Measurements from ENCODE around the gene ORAI3. TPM values are rescaled to one million over a fixed set of nuclear protein-coding genes. Genes with fewer than 3 reads are reported as not detected.
A peak's percentile ranks its signal among the peaks of the same experiment; 100 is the strongest.

ORAI3 gene
- total and polyA plus RNA-seq, 2 of the 13 experiments (the other 11 are each of a cell fraction or from before 2014, with no cell fraction given) = 11.4 to 32.0 TPM

GRCh38 chr16:30963925-30964511, 15.2 kb downstream of the ORAI3 start:
- no peaks in the 10 kb centered on the region for H4K20me1 ChIP-seq (ENCODE audit: insufficient read depth, low read length)
- H2AFZ ChIP-seq (ENCODE audit: low read length) = no peak overlapping the region
- ATAC-seq (no peak), DNase-seq (ENCODE audit: low spot score) (no peak), FAIRE-seq (no peak)
- no peak overlapping the region for H3K4me2 ChIP-seq (ENCODE audit: low read depth, low read length)
- BruUV-seq (replicated peaks) = no TSS peak
- no peak overlapping the region for H3K9ac ChIP-seq (ENCODE audit: insufficient read depth, low read depth, low read length)
- no peak overlapping the region for H3K4me3 ChIP-seq (replicated peaks in 1 of 3; ENCODE audit: insufficient read depth in 1 of 3, low read depth in 2 of 3, low read length in 3 of 3)
- POLR2A ChIA-PET = interaction anchor here (1.5 kb wide), 1 partner anchor 10 kb away, joined by 4 read pairs; no protein-coding TSS in a partner anchor
- in situ Hi-C loops (cut with HindIII; ENCODE audit: extremely low pct_ligation_motif_present, low pct_unique_long_range_greater_than_20kb) (no loop called here), intact Hi-C loops (cut with micrococcal nuclease; ENCODE audit: unreplicated experiment) (no loop called here)
- TF ChIP-seq RBFOX2 (IDR thresholded peaks at IDR 0.05; ENCODE audit: low read depth, low read length) = peak; percentile 26; the same call in 1 of the 2 replicates
- TF ChIP-seq ZNF616 (CRISPR knock-in tag; IDR thresholded peaks at IDR 0.05; ENCODE audit: low read depth) = no peak
- H3K27ac ChIP-seq (ENCODE audit: extremely low read length, insufficient read depth, low read length) = no peak overlapping the region
- peaks cover 7% of the 10 kb centered on the region for H3K79me2 ChIP-seq (ENCODE audit: insufficient read depth, low read length)
- no peaks in the 10 kb centered on the region for H3K27me3 ChIP-seq (ENCODE audit: control insufficient read depth in 1 of 2, insufficient read depth in 2 of 2, low read length in 2 of 2)
- 95% methylated on average over 16 of the region's 18 CpGs for WGBS (ENCODE audit: low lambda C conversion rate)
- CTCF ChIA-PET (ENCODE audit: low intra/inter-chr PET ratio, low total read pairs) = no interaction called here
- peaks cover 59 to 88% of the 10 kb centered on the region in 2 experiments for H3K36me3 ChIP-seq (replicated peaks in 1 of 2; ENCODE audit: control insufficient read depth in 1 of 2, insufficient read depth in 2 of 2, low read length in 2 of 2)
- H3K9me3 ChIP-seq (ENCODE audit: low read length) = no peaks in the 10 kb centered on the region
- peaks cover 7% of the 10 kb centered on the region for H3K4me1 ChIP-seq (ENCODE audit: insufficient read depth, low read length)

GRCh38 chr16:30964574-30965226, 15.8 kb downstream of the ORAI3 start:
- no TSS peak for BruUV-seq (replicated peaks)
- intact Hi-C loops (cut with micrococcal nuclease; ENCODE audit: unreplicated experiment) = no loop called here
- no peak overlapping the region for H3K4me2 ChIP-seq (ENCODE audit: low read depth, low read length)
- no peaks in the 10 kb centered on the region for H3K27me3 ChIP-seq (ENCODE audit: control insufficient read depth in 1 of 2, insufficient read depth in 2 of 2, low read length in 2 of 2)
- peak; percentile 6 for ATAC-seq
- TF ChIP-seq AGO2 (optimal IDR thresholded peaks at IDR 0.05; ENCODE audit: low read depth, low read length) = peak; percentile 47
- TF ChIP-seq, protein P1, sequence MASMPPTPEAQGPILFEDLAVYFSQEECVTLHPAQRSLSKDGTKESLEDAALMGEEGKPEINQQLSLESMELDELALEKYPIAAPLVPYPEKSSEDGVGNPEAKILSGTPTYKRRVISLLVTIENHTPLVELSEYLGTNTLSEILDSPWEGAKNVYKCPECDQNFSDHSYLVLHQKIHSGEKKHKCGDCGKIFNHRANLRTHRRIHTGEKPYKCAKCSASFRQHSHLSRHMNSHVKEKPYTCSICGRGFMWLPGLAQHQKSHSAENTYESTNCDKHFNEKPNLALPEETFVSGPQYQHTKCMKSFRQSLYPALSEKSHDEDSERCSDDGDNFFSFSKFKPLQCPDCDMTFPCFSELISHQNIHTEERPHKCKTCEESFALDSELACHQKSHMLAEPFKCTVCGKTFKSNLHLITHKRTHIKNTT (CRISPR knock-in tag; IDR thresholded peaks at IDR 0.05) = no peak
- in situ Hi-C loops (cut with HindIII; ENCODE audit: extremely low pct_ligation_motif_present, low pct_unique_long_range_greater_than_20kb) = no loop called here
- no peak for DNase-seq (ENCODE audit: low spot score)
- WGBS (ENCODE audit: low lambda C conversion rate) = 96% methylated on average over 30 of the region's 33 CpGs
- H3K9me3 ChIP-seq (ENCODE audit: low read length) = no peaks in the 10 kb centered on the region
- no peak overlapping the region for H2AFZ ChIP-seq (ENCODE audit: low read length)
- H3K4me3 ChIP-seq (replicated peaks in 1 of 3; ENCODE audit: insufficient read depth in 1 of 3, low read depth in 2 of 3, low read length in 3 of 3) = no peak overlapping the region
- H3K27ac ChIP-seq (ENCODE audit: extremely low read length, insufficient read depth, low read length) = no peak overlapping the region
- FAIRE-seq = no peak
- H3K9ac ChIP-seq (ENCODE audit: insufficient read depth, low read depth, low read length) = no peak overlapping the region
- ChIA-PET POLR2A (interaction anchor here (1.5 kb wide), 1 partner anchor 11 kb away, joined by 4 read pairs; no protein-coding TSS in a partner anchor), CTCF (ENCODE audit: low intra/inter-chr PET ratio, low total read pairs) (no interaction called here)
- peaks cover 63 to 88% of the 10 kb centered on the region in 2 experiments for H3K36me3 ChIP-seq (replicated peaks in 1 of 2; ENCODE audit: control insufficient read depth in 1 of 2, insufficient read depth in 2 of 2, low read length in 2 of 2)
- H3K4me1 ChIP-seq (ENCODE audit: insufficient read depth, low read length) = peaks cover under 1% of the 10 kb centered on the region; the same call in 1 of the 2 replicates
- peaks cover 3% of the 10 kb centered on the region for H3K79me2 ChIP-seq (ENCODE audit: insufficient read depth, low read length)
- H4K20me1 ChIP-seq (ENCODE audit: insufficient read depth, low read length) = no peaks in the 10 kb centered on the region
